ENCODE measurements around the gene AEBP1.

Gene AEBP1

GRCh38 chr7:44109991-44110390, 5.8 kb downstream of the AEBP1 start:
- TF ChIP-seq EZH2phosphoT487 (IDR thresholded peaks at IDR 0.05; ENCODE audit: low read depth): no peak
- TF ChIP-seq CTCF (IDR thresholded peaks at IDR 0.05; ENCODE audit: low read depth, low read length): no peak
- H2AFZ ChIP-seq (ENCODE audit: low read depth, low read length): no peak overlapping the region
- no peaks in the 10 kb centered on the region for H3K9me3 ChIP-seq (ENCODE audit: insufficient read depth, low read length)
- no peak overlapping the region for H3K4me3 ChIP-seq (ENCODE audit: low read length)
- H3K9ac ChIP-seq (ENCODE audit: low read length): no peak overlapping the region
- no peak overlapping the region for H3K27ac ChIP-seq (ENCODE audit: low read length)
- H4K20me1 ChIP-seq (ENCODE audit: insufficient read depth, low read length): no peaks in the 10 kb centered on the region
- 0 out of 2 replicates have a peak, but pooled peaks cover 5% of the 10 kb centered on the region for H3K4me1 ChIP-seq (ENCODE audit: low read length)
- H3K27me3 ChIP-seq (ENCODE audit: low read depth, low read length): no peaks in the 10 kb centered on the region
- H3K4me2 ChIP-seq (ENCODE audit: low read length): no peak overlapping the region
- no peaks in the 10 kb centered on the region for H3K79me2 ChIP-seq (ENCODE audit: low read length)
- H3K36me3 ChIP-seq (replicated peaks; ENCODE audit: low read depth, low read length): peaks cover 8% of the 10 kb centered on the region

GRCh38 chr7:44110719-44111635, 6.8 kb downstream of the AEBP1 start:
- Histone ChIP-seq H3K27me3 (ENCODE audit: low read depth, low read length) (no peaks in the 10 kb centered on the region), H3K79me2 (ENCODE audit: low read length) (no peaks in the 10 kb centered on the region), H3K9me3 (ENCODE audit: insufficient read depth, low read length) (no peaks in the 10 kb centered on the region), H3K36me3 (replicated peaks; ENCODE audit: low read depth, low read length) (peaks cover 12% of the 10 kb centered on the region), H4K20me1 (ENCODE audit: insufficient read depth, low read length) (no peaks in the 10 kb centered on the region), H3K27ac (ENCODE audit: low read length) (no peak overlapping the region), H2AFZ (ENCODE audit: low read depth, low read length) (no peak overlapping the region), H3K9ac (ENCODE audit: low read length) (no peak overlapping the region), H3K4me1 (ENCODE audit: low read length) (0 out of 2 replicates have a peak, but pooled peaks cover 2% of the 10 kb centered on the region), H3K4me3 (ENCODE audit: low read length) (no peak overlapping the region), H3K4me2 (ENCODE audit: low read length) (no peak overlapping the region)
- TF ChIP-seq EZH2phosphoT487 (IDR thresholded peaks at IDR 0.05; ENCODE audit: low read depth) (no peak), CTCF (IDR thresholded peaks at IDR 0.05; ENCODE audit: low read depth, low read length) (no peak)

GRCh38 chr7:44111761-44112160, 7.6 kb downstream of the AEBP1 start:
- H3K79me2 ChIP-seq (ENCODE audit: low read length): no peaks in the 10 kb centered on the region
- no peak overlapping the region for H3K4me2 ChIP-seq (ENCODE audit: low read length)
- H3K27me3 ChIP-seq (ENCODE audit: low read depth, low read length): no peaks in the 10 kb centered on the region
- peaks cover 12% of the 10 kb centered on the region for H3K36me3 ChIP-seq (replicated peaks; ENCODE audit: low read depth, low read length)
- no peak overlapping the region for H3K27ac ChIP-seq (ENCODE audit: low read length)
- H3K9me3 ChIP-seq (ENCODE audit: insufficient read depth, low read length): no peaks in the 10 kb centered on the region
- H2AFZ ChIP-seq (ENCODE audit: low read depth, low read length): no peak overlapping the region
- no peak overlapping the region for H3K4me3 ChIP-seq (ENCODE audit: low read length)
- TF ChIP-seq EZH2phosphoT487 (IDR thresholded peaks at IDR 0.05; ENCODE audit: low read depth) (no peak), CTCF (IDR thresholded peaks at IDR 0.05; ENCODE audit: low read depth, low read length) (no peak)
- H3K4me1 ChIP-seq (ENCODE audit: low read length): no peaks in the 10 kb centered on the region
- no peaks in the 10 kb centered on the region for H4K20me1 ChIP-seq (ENCODE audit: insufficient read depth, low read length)
- H3K9ac ChIP-seq (ENCODE audit: low read length): no peak overlapping the region

- H3K4me3 ChIP-seq (ENCODE audit: low read length): no peak overlapping the region
- no peak overlapping the region for H3K9ac ChIP-seq (ENCODE audit: low read length)
- peaks cover 19% of the 10 kb centered on the region for H3K36me3 ChIP-seq (replicated peaks; ENCODE audit: low read depth, low read length)
- no peak overlapping the region for H3K27ac ChIP-seq (ENCODE audit: low read length)
- no peaks in the 10 kb centered on the region for H3K9me3 ChIP-seq (ENCODE audit: insufficient read depth, low read length)
- TF ChIP-seq CTCF (IDR thresholded peaks at IDR 0.05; ENCODE audit: low read depth, low read length) (no peak), EZH2phosphoT487 (IDR thresholded peaks at IDR 0.05; ENCODE audit: low read depth) (no peak)
- H3K79me2 ChIP-seq (ENCODE audit: low read length): no peaks in the 10 kb centered on the region
- H3K27me3 ChIP-seq (ENCODE audit: low read depth, low read length): no peaks in the 10 kb centered on the region
- no peaks in the 10 kb centered on the region for H4K20me1 ChIP-seq (ENCODE audit: insufficient read depth, low read length)
- H3K4me2 ChIP-seq (ENCODE audit: low read length): no peak overlapping the region
- H2AFZ ChIP-seq (ENCODE audit: low read depth, low read length): no peak overlapping the region
- H3K4me1 ChIP-seq (ENCODE audit: low read length): no peaks in the 10 kb centered on the region
These were observed 8.3 kb downstream of the AEBP1 start for GRCh38 chr7:44112231-44112996.

Measured in OCI-LY3 (cell line).